Activated T-helper 2 cell treated with anti-CD3 and anti-CD28 coated beads, Interferon-gamma antibody, Interleukin-2, Interleukin-4, amounts not matched to agents 10 μg/mL and 5 μg/mL and 100 μg/mL, durations not matched to agents 14 hours and 24 hours and 36 hours (primary cell): ENCODE measurements around the gene ABCB11. TPM values are rescaled to one million over a fixed set of nuclear protein-coding genes. Genes with fewer than 3 reads are reported as not detected.

Experiments used
- total RNA-seq: library from RNA; stranded (reverse); gene quantifications from 2 replicates; pipeline ENCODE4 v1.2.3, GENCODE V29; 2022

Gene ABCB11
- total RNA-seq, 1 donor from 2014 or later = 0.02 TPM

Other genes starting within 250 kb of the ABCB11 start
- gene NOSTRIN, start 228.7 kb downstream of the ABCB11 start, total RNA-seq = not detected in 2 replicates
- 18.4 and 18.5 TPM in 2 replicates for gene SPC25, start 140.9 kb downstream of the ABCB11 start, total RNA-seq
- not detected in 2 replicates for gene G6PC2, start 130.0 kb downstream of the ABCB11 start, total RNA-seq
- 3.3 and 3.6 TPM in 2 replicates for gene DHRS9, start 38.2 kb upstream of the ABCB11 start, total RNA-seq